HG03342 (cell line): ENCODE data around the gene MOK.
"Not testable (repeated sequence)": the region's sequence is repeated elsewhere in the genome, so short reads cannot be mapped to it uniquely, and the experiment has no call there.

Experiments
- ATAC-seq: cut with Tn5 transposase; IDR thresholded peaks from one replicate; pipeline ENCODE4 v1.9.1; 2021; ENCODE audit warnings: mild to moderate bottlenecking, moderate library complexity; ENCODE audit not compliant: unreplicated experiment

Gene MOK

DNA sequence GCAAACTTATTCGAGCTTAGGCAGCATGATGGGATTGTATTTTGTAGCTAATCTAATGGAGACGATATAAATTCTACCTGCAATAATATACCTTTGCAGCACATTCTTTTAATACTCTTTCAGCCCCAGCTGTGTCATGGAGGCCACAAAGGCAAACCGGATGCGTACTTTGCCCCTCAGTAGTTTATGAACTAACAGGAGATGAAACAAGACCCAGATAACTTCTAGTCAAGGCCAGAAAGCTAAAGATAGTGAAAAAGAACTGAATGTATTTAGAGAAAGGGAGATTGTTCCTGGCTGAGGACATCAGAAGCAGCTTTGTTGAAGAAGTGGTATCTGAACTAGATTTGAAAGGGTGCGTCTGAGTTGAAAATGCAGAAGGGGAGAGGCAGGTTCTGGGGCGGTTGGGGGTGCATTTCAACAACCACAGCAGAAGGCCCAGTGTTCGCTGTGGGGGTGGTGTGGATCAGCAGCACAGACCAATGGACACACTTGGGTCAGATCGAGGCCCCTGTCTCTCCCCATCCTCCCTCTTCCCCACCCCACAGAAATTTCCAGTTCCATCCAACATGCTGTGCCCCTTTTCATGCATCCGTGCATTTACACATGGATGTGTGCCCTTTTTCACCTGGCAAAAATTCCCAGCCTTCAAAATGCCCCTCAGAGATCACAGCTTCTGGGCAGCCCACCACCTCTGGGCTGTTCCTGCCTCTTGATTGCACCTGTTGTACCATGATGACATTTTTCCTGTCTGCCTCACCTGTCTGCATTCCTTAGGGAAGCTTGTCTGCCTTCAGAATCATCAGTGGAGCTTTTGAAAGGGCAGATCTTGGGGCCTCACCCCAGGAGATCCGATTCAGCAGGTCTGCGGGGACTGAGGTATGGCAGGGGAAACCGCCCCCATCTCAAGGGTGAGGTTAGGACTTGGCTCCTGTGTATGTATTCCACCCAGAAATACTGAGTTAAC, 16.8 kb upstream of the MOK start:
- no peak for ATAC-seq

DNA sequence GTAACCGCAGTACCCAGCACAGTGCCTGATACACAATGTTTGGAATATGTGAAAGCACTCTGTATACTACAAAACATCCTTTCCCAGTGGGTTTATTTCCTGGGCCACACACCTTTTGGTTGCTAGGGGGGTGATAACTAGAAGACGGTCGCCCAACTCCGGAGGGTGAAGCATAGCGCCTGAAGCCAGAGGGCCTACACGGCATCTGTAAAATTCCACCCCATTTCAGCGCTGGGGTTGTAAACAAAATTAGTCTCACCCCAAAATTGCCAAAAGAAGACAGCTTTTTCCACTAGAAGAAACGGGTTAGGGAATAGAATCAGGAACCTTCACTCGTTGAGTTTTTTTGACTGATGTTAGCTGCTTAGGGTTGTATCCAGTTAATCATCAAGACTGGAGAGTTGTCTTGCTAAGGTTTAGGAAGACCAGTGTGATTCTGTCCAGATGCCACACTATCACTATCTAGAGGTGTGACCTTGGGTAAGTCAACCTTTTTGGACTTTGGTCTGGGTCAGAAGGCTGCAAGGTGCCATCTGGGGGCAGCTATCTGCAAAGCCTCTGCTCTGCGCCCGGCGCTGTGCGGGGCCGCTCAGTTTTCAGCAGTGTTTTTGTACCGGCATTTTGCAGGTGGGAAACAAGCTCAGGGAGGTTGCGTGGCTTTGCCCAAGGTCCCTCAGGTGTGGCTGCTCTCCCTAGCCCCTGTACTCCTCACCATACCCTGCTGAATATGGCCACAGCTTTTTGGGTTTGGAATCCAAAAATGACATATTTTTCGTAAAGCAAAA, 15.9 kb upstream of the MOK start:
- ATAC-seq: no peak

DNA sequence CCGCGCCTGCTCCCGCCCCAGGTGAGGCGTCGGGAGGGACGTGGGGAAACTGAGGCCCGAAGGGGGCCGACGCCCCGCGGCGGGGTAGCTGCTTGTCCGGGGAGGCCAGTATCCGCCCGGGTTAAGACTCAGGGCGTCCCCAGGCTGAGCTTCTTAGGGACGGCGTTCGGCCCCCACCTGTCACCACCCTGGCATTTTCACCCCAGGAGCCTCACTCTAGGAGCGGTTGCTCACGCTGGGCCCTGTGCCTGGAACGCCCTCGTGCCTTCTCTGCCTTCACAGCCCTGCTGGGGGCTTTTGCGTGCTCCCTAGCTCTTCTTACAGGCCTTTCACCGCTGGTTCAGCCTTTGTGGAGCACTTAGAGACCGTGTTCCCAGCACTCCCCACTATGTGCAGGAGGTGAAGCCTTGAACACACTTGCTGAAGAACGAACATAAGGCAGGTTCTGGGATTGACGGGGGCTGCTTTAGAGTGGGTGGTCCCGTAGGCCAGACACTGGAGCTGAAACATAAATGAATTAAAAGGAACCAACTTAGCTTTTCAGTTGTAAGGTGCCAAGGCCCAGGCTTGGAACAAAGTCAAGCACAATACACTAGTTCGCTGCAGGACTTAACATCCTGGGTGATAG, 15.2 kb upstream of the MOK start:
- ATAC-seq: peak; percentile 22

DNA sequence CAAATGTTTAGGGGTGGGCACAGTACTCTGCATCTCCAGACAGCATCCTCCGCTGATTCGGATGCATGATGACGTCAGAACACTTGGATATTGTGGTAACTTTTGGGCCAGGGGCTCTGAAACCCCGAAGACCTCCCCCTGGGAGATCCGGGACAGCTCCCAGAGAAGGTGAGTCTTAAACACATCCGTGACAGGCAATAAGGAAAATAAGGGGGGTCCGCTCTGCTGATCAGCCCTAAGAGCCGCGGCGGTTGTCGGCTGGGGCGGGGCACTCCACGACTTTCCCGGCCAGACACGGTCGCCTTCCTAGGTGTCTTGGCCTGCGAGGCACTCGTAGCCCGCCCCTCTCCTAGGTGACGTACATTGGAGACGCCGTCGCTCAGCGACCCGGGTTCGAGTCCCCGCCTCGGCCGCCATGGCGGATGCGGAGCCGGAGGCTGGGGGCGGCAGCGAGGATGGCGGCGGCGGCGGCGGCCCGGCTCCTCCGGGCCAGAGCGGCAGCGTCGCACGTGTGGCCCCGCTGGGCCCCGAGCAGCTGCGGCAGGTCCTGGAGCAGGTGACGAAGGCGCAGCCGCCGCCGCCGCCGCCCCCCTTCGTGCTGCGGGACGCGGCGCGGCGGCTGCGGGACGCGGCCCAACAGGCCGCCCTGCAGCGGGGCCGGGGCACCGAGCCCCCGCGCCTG, 14.5 kb upstream of the MOK start, which contains the start of gene ZNF839:
Gene ZNF839 (plus strand): TSS at position 396 of the 682 bp plus-strand sequence. CDS start 20 bp downstream, at position 416.
- peak; percentile 56 for ATAC-seq

DNA sequence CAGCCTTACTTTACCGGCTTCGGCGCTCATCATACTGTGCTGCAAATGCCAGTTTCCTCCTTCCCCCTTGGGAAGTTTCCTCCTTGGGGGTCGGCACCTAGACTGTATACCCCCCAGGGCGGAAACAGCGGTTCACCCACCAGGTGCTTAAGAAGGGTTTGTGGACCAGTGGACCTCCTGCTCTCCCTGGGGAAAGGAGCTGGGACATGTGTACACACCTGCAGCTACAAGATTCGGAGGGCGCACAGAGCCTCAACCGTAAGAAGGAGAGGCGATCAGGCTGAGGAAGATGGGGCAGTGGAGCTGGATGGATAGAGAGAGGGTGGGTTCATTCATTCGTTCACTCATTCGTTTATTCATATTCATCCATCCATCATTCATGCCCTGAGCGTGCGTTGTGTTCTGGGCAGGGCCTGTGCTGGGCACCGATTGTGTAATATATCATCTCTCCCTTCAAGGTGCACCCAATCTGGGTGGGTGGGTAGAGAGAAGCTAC, 13.9 kb upstream of the MOK start:
- ATAC-seq: no peak

DNA sequence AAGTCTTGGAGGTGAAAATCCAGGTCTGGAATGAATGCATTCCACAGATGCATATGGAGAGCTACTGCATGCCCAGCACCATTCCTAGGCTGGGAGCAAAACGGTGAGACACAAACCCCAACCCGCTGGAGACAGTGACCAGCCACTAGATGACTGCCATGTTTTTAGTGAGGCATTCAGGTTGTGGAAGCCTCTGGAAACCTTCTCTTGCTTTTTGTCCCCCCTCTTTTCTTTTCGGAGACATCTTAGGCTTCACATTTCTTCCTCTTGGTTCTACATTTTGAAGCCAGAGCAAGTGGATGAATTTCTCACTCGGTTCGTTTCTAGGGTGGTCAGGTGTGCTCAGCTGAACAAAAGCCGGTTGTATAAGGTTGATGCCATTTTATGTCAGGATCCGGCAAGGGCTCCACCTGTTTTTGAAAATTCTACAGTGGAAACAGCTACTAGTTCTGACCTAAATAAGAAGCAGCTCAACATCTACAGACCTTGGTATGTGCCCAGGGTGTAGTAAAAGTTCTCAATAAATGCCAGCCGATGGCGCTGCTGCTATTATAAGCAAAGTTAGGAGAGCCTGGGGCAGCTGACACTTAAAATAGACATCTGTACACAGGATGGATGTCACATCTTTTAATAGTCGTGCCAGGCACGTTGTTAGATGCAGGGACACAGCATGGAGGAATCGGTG, 12.7 kb upstream of the MOK start:
- ATAC-seq: no peak

DNA sequence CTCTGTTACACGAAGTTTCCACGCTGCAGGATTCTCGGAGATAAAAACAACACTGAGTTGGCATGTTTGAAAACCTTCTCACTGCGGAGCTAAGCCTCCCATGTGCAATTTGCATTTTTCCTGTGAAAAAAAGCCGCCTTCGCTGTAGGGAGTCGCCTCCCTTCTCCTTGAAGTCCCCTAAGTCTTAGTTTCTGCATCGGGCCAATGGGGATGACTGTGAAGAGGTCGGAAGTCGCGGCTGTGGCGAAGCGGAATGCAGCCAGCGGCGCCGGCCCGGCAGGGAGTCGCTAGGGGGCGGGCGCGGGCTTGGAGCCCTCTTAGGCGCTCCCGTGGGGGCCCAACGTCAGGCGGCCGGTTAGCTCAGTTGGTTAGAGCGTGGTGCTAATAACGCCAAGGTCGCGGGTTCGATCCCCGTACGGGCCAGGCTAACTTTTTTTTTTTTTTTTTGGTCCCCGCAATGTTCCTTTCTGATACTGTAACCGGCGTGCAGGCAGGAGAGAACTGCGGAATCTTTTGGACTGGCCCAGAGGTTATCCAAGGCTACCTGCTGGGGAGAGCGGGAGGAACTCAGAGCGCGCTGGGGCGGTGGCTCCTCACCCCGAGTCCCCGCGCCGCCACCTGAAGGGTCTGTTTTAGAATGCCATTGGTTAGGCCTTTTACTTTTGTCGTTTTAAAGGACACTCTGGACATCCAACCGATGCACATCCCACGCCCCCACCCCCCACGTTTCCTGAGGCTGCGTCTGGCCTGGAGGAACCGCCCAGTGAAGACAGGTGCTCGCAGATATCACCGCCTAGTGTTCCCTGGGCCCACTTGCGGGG, 12.0 kb upstream of the MOK start:
- peak; percentile 64 for ATAC-seq

DNA sequence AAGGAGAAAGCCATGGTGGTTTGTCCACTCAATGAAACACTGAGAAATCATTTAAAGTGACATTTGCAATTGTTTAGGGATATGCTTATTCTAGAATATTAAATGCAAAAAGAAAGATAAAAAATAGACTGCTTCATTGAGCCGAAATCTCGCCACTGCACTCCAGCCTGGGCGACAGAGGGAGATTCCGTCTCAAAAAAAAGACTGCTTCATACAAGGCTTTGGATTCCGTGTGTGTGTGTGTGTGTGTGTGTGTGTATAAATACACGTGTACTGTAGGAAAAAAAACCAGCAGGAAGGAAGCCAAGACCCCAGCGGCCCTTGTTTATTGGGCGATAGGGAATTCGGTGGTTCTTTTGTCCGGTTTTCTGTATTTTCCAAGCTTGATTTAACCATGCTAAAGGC, 11.4 kb upstream of the MOK start:
- no peak for ATAC-seq

DNA sequence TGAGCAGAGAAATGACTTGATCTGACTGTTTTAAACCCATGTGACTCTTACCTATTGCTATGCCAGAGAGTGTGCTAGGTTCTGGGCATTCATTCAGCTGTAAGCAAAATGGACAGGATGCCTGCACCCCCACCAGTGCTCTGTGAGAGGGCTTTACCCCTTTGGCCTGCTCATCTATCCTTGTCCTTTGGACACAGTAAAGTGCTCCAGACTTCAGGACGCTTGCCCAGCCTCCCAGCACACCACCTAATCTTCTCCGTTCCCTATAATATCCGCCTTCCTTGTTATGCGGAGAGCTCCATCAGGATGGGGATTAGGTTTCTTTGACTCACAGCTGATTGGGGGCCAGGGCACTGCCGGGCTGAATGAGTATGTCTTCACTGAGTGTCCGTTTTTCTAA, 10.2 kb upstream of the MOK start:
- ATAC-seq: no peak

DNA sequence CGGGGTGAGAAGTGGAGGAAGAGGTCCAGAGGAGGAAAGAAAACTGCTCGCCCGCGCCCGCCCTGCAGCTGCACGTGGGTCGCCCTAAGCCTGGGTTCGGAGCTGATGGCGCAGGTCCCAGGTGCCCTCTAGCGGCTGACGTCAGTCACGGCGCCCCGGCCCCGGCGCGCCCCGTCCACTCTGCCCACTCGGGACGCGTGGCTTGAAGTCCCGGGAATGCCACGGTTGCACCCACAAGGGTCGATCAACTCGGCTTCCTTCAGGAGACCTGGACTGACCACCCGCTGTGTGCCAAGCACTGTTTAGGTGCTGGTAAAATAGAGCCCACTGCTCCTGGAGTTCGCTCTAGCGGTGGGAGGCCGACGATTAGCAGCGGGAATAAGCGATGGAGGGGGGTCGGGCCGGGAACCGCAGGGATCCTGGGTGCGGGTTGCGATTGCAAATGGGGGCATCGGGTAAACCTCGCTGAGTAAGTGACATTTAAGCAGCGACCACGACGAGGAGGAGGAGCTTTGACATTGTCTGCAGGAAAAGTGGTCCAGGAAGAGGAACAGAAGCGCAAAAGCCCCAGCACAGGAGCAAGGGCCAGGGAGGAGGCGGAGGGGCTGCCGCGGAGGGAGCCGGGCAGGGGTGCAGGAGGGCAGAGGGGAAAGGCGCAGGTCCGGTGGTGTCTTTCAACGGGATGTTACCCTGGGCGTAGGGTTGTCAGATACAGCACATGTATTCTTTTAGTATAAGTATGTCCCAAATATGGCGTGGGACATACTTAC, 9.5 kb upstream of the MOK start:
- peak; percentile 55 for ATAC-seq

DNA sequence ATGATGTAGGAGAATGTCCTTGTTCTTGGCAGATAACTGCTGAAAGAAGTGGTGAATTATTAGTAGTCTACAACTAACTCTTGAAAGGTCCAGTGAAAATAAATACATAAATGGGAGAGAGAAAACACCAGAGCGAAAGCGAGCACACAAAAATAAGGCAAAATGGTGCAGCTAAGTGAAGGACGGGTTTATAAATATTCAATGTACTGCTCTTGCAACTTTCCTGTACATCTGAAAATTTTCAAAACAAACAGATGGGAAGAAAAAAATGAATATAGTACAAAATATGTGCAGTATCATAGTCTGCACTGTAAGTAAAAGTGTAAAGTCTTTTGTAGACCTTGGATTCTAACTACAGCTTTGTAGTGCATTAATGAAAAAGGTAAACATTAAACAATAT, 1.3 kb downstream of the MOK start:
- ATAC-seq: no peak

DNA sequence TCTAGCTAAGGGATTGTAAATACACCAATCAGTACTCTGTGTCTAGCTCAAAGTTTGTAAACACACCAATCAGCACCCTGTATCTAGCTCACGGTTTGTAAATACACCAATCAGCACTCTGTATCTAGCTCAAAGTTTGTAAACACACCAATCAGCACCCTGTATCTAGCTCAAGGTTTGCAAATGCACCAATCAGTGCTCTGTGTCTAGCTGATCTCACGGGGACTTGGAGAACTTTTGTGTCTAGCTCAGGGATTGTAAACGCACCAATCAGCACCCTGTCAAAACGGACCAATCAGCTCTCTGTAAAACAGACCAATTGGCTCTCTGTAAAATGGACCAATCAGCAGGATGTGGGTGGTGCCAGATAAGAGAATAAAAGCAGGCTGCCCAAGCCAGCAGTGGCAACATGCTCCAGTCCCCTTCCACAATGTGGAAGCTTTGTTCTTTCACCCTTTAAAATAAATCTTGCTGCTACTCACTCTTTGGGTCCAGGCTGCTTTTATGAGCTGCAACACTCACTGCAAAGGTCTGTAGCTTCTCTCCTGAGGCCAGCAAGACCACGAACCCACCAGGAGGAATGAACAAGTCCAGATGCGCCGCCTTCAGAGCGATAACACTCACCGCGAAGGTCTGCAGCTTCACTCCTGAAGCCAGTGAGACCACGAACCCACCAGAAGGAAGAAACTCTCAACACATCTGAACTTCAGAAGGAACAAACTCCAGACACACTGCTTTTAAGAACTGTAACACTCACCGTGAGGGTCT, 6.5 kb downstream of the MOK start:
- ATAC-seq: not testable (repeated sequence)

DNA sequence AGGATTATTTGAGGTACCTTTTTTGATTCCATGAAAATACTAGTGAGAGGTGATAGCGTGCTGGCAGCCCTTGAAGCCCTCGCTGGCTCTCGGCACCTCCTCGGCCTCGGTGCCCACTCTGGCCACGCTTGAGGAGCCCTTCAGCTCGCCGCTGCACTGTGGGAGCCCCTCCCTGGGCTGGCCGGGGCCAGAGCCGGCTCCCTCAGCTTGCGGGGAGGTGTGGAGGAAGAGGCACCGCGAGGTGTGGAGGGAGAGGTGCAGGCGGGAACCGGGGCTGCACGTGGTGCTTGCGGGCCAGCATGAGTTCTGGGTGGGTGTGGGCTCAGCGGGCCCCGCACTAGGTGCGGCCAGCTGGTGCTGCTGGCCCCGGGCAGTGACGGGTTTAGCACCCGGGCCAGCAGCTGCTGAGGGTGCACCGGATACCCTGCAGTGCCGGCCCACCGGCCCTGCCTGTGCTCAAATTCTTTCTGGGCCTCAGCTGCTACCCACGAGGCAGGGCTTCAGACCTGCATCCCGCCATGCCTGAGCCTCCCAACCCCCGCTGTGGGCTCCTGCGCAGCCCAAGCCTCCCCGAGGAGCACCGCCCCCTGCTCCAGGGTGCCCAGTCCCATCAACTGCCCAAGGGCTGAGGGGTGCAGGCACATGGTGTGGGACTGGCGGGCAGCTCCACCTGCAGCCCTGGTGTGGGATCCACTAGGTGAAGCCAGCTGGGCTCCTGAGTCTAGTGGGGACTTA, 7.4 kb downstream of the MOK start:
- ATAC-seq: no peak

DNA sequence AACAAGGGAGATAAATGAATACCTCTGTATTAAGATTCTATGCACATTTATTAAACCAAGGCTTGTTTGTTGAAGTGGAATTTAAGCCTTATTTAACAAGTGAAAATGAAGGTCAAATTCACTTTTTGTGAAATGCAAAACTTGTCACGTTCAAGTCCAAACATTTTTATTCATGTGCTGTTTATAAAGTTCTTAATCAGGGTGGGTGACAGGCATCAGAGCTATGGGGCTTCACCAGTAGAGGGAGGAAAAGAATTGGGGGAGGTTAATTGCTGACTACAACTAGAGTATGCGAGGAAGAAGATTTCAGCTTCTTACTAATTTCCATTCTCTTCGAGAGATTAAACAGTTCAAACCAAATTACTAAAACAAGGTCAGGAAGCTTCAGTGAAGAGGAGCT, 9.7 kb downstream of the MOK start:
- no peak for ATAC-seq

DNA sequence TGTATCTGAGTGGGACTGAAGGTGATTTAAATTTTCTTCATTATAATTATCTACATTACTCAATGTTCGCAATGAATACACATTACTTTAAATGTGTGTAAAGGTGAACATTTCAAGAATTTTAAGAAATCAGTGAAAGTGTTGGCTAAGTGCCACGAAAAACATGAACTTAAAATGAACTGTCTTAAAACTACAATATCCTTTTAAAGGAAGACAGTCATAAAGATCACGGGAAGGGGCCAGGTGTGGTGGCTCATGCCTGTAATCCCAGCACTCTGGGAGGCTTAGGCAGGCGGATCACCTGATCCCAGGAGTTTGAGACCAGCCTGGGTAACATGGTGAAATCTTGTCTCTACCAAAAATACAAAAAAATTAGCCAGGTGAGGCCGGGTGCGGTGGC, 11.2 kb downstream of the MOK start:
- ATAC-seq: no peak

DNA sequence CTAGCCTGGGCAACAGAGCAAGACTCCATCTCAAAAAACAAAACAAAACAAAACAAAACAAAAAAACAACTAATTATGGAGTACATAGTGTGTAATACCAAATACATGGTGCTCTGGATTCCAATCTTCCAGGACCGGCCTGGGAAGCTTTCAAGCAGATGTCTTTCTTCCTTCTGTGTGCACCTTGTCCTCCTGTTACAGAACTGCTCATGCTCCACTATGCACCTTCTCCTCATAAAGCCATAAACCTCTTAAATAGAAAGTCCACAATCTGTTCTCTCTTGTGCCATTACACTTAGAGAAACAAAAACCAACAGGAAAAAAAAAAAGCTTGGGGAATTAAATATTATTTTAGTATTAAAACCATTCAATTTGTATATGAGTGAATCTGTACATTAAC, 12.5 kb downstream of the MOK start:
- ATAC-seq: no peak

DNA sequence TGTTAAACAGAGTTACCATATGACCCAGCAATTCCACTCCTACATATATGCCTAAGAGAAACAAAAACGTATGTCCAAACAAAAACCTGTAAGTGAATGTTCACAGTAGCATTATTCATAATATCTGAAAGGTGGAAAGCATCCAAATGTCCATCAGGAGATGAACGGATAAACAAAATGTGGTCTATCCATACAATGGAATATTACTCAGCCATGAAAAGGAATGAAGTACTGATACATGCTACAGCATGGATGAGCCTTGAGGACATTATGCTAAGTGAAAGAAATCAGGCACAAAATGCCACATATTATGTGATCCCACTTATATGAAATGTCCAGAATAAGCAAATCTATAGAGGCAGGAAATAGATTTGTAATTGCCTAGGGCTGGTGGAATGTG, 16.8 kb downstream of the MOK start:
- ATAC-seq: no peak
